Activated CD8-positive, alpha-beta memory T cell treated with anti-CD3 and anti-CD28 coated beads for 24 hours (primary cell): Measurements from ENCODE around the gene PCID2.
"Not testable (repeated sequence)": the region's sequence is repeated elsewhere in the genome, so short reads cannot be mapped to it uniquely, and the experiment has no call there.

Source experiments
- DNase-seq: peaks from one replicate; pipeline ENCODE4 v3.0.0-alpha.2; 2020

Gene PCID2

GRCh38 chr13:113208421-113209335 lies at the start of gene PCID2:
PCID2 (minus strand) TSS chr13:113208669; CDS start chr13:113208634, 35 bp downstream.
- peak; percentile 98 for DNase-seq

- DNase-seq: not testable (repeated sequence)
Measured at GRCh38 chr13:113257908-113258307, 49.4 kb upstream of the PCID2 start.

- no peak for DNase-seq
Measured at GRCh38 chr13:113252516-113253095, 44.1 kb upstream of the PCID2 start.

GRCh38 chr13:113245849-113246796 lies 37.7 kb upstream of the PCID2 start:
- no peak for DNase-seq

- DNase-seq: no peak
Measured at GRCh38 chr13:113243847-113244246, 35.4 kb upstream of the PCID2 start.

- DNase-seq: not testable (repeated sequence)
Measured at GRCh38 chr13:113241623-113242022, 33.2 kb upstream of the PCID2 start.

GRCh38 chr13:113239986-113240385 lies 31.5 kb upstream of the PCID2 start:
- DNase-seq: no peak

GRCh38 chr13:113239357-113239756 lies 30.9 kb upstream of the PCID2 start:
- no peak for DNase-seq

GRCh38 chr13:113238536-113238935 lies 30.1 kb upstream of the PCID2 start:
- DNase-seq: no peak

- DNase-seq: no peak
Measured at GRCh38 chr13:113233101-113233500, 24.6 kb upstream of the PCID2 start.

GRCh38 chr13:113232208-113233003 lies 23.9 kb upstream of the PCID2 start:
- DNase-seq: no peak

- DNase-seq: no peak
Measured at GRCh38 chr13:113231306-113232207, 23.1 kb upstream of the PCID2 start.

GRCh38 chr13:113229791-113230190 lies 21.3 kb upstream of the PCID2 start:
- DNase-seq: no peak

GRCh38 chr13:113229161-113229560 lies 20.7 kb upstream of the PCID2 start:
- no peak for DNase-seq

GRCh38 chr13:113226873-113227450 lies 18.5 kb upstream of the PCID2 start:
- no peak for DNase-seq

- no peak for DNase-seq
Measured at GRCh38 chr13:113225515-113225914, 17.0 kb upstream of the PCID2 start.

GRCh38 chr13:113224486-113224885 lies 16.0 kb upstream of the PCID2 start:
- DNase-seq: no peak

- no peak for DNase-seq
Measured at GRCh38 chr13:113223070-113223469, 14.6 kb upstream of the PCID2 start.

- DNase-seq: no peak
Measured at GRCh38 chr13:113220877-113221276, 12.4 kb upstream of the PCID2 start.

- no peak for DNase-seq
Measured at GRCh38 chr13:113220141-113220598, 11.7 kb upstream of the PCID2 start.
